Epithelial cell of esophagus (primary cell): ENCODE results near the gene SLC7A8.

Experiments
- DNase-seq: peaks from one replicate; pipeline ENCODE4 v3.0.0; 2010; ENCODE audit warnings: low read depth
- H3K4me3 ChIP-seq: 2 replicates; pipeline ENCODE4 v1.5.1; 2011; ENCODE audit warnings: mild to moderate bottlenecking, low read length, control low read depth
- TF ChIP-seq, protein P1 (sequence below): IDR thresholded peaks from 2 replicates; pipeline ENCODE4 v1.5.1; 2011; ENCODE audit warnings: low read depth, mild to moderate bottlenecking, low read length, control low read depth, inconsistent platforms; ENCODE audit not compliant: insufficient read depth; ENCODE audit errors: missing control alignments

The SLC7A8 gene

DNA sequence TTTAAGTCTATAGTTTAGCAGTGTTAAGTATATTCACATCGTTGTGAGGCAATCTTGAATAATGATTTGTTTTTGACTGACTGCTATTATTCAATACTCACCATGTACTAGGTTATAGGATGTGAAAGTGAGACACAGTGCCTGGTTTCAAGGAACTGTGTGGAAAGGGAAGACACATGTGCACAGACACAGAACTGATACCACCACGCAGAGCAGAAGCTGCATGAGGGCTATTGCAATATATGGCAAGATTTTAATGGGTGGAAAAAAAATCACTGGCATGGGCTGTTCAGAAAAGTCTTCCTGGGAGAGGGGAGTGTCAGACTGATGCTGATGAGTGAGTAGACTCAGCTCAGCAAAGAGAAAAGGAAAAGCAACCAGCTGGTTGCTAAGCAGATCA is 10.4 kb downstream of the SLC7A8 start:
- TF ChIP-seq, protein P1, sequence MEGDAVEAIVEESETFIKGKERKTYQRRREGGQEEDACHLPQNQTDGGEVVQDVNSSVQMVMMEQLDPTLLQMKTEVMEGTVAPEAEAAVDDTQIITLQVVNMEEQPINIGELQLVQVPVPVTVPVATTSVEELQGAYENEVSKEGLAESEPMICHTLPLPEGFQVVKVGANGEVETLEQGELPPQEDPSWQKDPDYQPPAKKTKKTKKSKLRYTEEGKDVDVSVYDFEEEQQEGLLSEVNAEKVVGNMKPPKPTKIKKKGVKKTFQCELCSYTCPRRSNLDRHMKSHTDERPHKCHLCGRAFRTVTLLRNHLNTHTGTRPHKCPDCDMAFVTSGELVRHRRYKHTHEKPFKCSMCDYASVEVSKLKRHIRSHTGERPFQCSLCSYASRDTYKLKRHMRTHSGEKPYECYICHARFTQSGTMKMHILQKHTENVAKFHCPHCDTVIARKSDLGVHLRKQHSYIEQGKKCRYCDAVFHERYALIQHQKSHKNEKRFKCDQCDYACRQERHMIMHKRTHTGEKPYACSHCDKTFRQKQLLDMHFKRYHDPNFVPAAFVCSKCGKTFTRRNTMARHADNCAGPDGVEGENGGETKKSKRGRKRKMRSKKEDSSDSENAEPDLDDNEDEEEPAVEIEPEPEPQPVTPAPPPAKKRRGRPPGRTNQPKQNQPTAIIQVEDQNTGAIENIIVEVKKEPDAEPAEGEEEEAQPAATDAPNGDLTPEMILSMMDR: no peak
- no peak overlapping the region for H3K4me3 ChIP-seq
- no peak for DNase-seq

DNA sequence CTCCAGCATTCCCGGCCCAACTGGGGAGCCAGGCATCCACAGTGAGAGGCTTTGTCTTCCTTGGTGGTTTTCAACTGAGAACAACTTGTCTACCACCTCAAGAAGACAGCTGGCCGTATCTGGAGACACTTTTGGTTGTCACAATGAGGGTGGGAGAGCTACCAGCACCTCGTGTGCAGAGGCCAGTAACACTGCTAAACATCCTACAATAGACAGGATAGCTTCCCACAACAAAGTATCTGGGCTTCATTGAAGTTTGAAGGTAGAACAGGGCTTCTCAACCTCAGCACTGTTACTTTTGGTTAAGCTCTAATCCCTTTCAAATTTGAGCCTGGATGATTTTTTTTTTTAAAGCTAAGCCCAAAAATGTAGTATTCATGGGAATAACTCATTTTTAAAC is 10.9 kb downstream of the SLC7A8 start:
- TF ChIP-seq, protein P1: no peak
- DNase-seq: no peak
- H3K4me3 ChIP-seq: no peak overlapping the region

DNA sequence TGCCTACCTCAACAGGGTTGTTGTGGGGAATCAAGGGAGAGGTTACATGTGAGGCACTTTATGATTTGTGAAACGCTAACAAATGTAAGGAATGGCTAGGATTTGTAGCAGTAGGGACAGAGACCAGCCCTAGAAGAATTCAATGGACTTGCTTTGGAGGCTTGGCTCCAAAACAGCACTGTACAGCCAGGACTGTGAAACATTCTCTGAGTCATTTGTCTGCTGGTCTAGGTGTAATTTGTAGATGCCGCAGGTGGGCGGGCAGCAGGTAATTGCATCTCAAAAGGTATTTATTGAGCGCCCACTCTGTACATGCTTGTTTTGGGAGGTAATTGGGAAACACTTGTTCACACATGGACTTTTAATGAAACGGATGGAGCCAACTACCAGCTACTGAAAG is 11.4 kb downstream of the SLC7A8 start:
- TF ChIP-seq, protein P1: no peak
- DNase-seq: peak; percentile 87
- H3K4me3 ChIP-seq: no peak overlapping the region

DNA sequence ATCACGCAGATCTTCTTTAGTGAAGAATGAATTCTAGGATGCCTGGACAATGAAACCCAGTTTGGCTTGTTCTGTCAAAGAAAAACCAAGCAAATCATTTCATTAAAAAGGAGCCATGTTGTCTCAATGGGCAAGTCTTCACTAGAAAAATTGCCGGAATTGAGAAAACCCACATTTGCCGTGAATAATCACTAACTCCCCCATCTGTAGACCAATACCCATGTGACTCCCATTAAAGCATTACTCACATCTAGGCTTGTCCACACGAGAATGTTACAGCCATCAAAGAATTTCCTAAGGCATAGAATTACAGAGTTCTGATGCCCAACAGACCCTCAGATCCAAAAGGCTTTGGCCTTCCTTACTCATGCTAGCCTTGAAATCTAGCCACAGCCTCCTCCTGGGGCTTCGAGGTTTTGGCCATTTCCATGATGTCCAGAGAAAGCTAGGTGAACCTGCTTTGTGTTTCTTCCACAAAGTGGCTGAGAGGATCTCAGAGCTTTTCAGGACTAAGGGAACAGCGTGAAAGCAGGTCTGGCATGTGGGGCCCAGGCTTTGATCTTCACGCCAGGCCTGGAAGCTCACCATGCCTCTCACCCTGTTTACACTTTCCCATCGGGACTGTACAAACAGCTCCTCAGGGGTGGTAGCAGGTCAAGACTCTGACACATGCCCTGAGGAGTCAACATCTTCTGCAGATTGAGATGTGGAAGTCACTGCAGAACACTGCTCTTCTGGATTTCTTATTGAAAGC is 12.1 kb downstream of the SLC7A8 start:
- H3K4me3 ChIP-seq: no peak overlapping the region
- TF ChIP-seq, protein P1: no peak
- DNase-seq: peak; percentile 89

DNA sequence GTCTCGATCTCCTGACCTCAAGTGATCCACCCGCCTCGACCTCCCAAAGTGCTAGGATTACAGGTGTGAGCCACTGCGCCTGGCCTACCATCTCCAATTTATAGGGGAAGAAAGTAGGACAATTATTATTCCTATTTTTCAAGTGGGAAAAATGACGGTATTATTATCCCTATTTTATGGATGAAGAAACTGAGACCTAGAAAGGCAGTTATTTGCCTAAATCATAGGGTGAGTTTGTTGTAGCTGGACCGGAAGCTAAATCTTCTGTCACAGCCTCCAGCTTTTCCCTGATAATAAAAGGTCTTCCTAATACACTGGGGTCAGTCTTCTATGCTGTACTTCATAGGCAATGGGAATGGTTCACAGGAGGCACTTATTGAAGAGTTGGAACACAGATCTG is 13.8 kb downstream of the SLC7A8 start:
- H3K4me3 ChIP-seq: no peak overlapping the region
- TF ChIP-seq, protein P1: no peak
- DNase-seq: no peak

DNA sequence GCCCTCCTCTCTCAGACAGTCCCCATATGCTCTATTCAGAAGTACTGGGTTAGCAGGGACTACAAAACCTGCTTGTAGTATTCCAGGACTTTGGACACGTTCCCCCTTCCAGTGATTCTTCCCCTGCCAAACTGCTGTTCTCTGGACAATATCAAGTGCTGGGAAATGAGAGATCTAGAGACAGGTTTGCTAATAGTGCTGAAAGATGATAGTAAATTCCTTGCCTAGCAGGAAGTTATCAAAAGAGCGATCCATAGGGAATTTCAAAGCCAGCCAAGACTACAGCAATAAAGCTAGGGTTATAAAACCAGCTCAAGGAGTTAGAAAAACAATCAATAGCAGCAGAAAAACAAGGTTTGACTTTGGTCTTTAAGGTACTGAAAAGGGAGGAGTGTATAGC is 15.2 kb downstream of the SLC7A8 start:
- no peak for DNase-seq

More for the DNA sequence above, 15.2 kb downstream of the SLC7A8 start:
- TF ChIP-seq, protein P1: no peak
- no peak overlapping the region for H3K4me3 ChIP-seq
